Gastrocnemius medialis (tissue), 4 donors: Measurements from ENCODE around the gene HECTD2.

Source experiments
- CTCF ChIP-seq, 5 experiments: fragments of 450-650 bp in 3 of 5; fragments of 200-600 bp in 2 of 5; sonication (generic) in 2 of 5; IDR thresholded peaks in 4 of 5; conservative IDR thresholded peaks in 1 of 5; 1 replicate in 4 of 5; 2 replicates in 1 of 5; pipeline ENCODE4 v1.5.1; 2016 to 2019; ENCODE audit warnings: antibody characterized with exemption in 5 of 5, mild to moderate bottlenecking in 3 of 5, moderate library complexity in 3 of 5
- POLR2A ChIP-seq, 2 donors: fragments of 450-650 bp; IDR thresholded peaks; one replicate each; pipeline ENCODE4 v1.6.1; 2017; ENCODE audit warnings: antibody characterized with exemption in 2 of 2, mild to moderate bottlenecking in 2 of 2, moderate library complexity in 2 of 2

GRCh38 chr10:91409869-91410637 lies at the start of gene HECTD2:
- TF ChIP-seq POLR2A (IDR thresholded peaks at IDR 0.05) = peak; percentile 47 to 73
- TF ChIP-seq CTCF (IDR thresholded peaks at IDR 0.05 in 4 of 5, conservative IDR thresholded peaks at IDR 0.05 in 1 of 5) = peak in 4 of 5 experiments; percentile 64 to 84 (median 73)
